ENCODE data around the gene NAT9.

- TF ChIP-seq POLR2AphosphoS5 (IDR thresholded peaks at IDR 0.05; ENCODE audit: low read depth, low read length) (no peak), POLR2A (IDR thresholded peaks at IDR 0.05; ENCODE audit: low read depth, low read length) (no peak), TAF1 (IDR thresholded peaks at IDR 0.05; ENCODE audit: borderline replicate concordance, low read depth, low read length) (no peak)
Observed at GRCh38 chr17:74729866-74730265, 46.3 kb downstream of the NAT9 start.
